Heart left ventricle (tissue), 16 donors: ENCODE data around the gene NCR2. TPM values are rescaled to one million over a fixed set of nuclear protein-coding genes. Genes with fewer than 3 reads are reported as not detected.

Experiments
- ATAC-seq, 4 donors: fragments of 200-7000 bp; cut with Tn5 transposase; one replicate each; pipeline ENCODE4 v1.9.1; 2020 to 2022; ENCODE audit warnings: moderate library complexity in 4 of 4, mild to moderate bottlenecking in 3 of 4, moderate number of reproducible peaks in 1 of 4
- DNase-seq, 5 donors: peaks; one replicate each; pipeline ENCODE4 v3.0.0-alpha.2; 2020
- H3K27ac ChIP-seq, 12 donors: fragments of 200-600 bp; sonication (generic) in 4 of 12; one replicate each; pipeline versions ENCODE4 v1.5.0 to v1.8.0; 2016 to 2022; ENCODE audit warnings: mild to moderate bottlenecking in 2 of 12
- H3K27me3 ChIP-seq, 9 donors: fragments of 200-600 bp; sonication (generic) in 2 of 9; one replicate each; pipeline versions ENCODE4 v1.5.1 to v1.8.0; 2016 to 2022; ENCODE audit warnings: mild to moderate bottlenecking in 3 of 9
- H3K36me3 ChIP-seq, 9 donors: fragments of 200-600 bp; sonication (generic) in 2 of 9; one replicate each; pipeline versions ENCODE4 v1.5.0 to v1.8.0; 2018 to 2022; ENCODE audit warnings: mild to moderate bottlenecking in 2 of 9
- H3K4me1 ChIP-seq, 12 donors: fragments of 200-600 bp; sonication (generic) in 4 of 12; one replicate each; pipeline versions ENCODE4 v1.5.0 to v1.8.0; 2016 to 2022; ENCODE audit warnings: mild to moderate bottlenecking in 3 of 12
- H3K4me3 ChIP-seq, 12 donors: fragments of 200-600 bp; sonication (generic) in 4 of 12; one replicate each; pipeline versions ENCODE4 v1.5.0 to v1.8.0; 2017 to 2022; ENCODE audit warnings: mild to moderate bottlenecking in 9 of 12, moderate library complexity in 4 of 12
- H3K9me3 ChIP-seq, 12 donors: fragments of 200-600 bp; sonication (generic) in 4 of 12; one replicate each; pipeline versions ENCODE4 v1.5.0 to v1.8.0; 2016 to 2022; ENCODE audit warnings: mild to moderate bottlenecking in 1 of 12
- CTCF ChIP-seq, 12 donors: fragments of 200-600 bp; sonication (generic) in 4 of 12; IDR thresholded peaks; one replicate each; pipeline versions ENCODE4 v1.5.0 to v1.8.0; 2018 to 2022; ENCODE audit warnings: antibody characterized with exemption in 12 of 12, mild to moderate bottlenecking in 5 of 12
- POLR2A ChIP-seq, 2 donors: fragments of 450-650 bp; IDR thresholded peaks; one replicate each; pipeline ENCODE4 v1.6.1; 2017; ENCODE audit warnings: antibody characterized with exemption in 2 of 2, mild to moderate bottlenecking in 2 of 2, moderate library complexity in 2 of 2
- WGBS, 4 donors: extraction: QIAGEN DNeasy Blood & Tissue Kit in 2 of 4; methylation state at CpG; one replicate each; pipeline versions ENCODE4 v1.1.5 to v1.1.7; 2013 to 2018; 5-methylcytosine and 5-hydroxymethylcytosine counted together
- intact Hi-C, 10 donors: fragments of 100-400 bp; cut with DNase I; formaldehyde crosslinking; loops; one replicate each; pipeline versions ENCODE4 v1.11.1 to v1.14.2; 2022
- polyA plus RNA-seq, 2 donors: library from polyadenylated mRNA; stranded (reverse); fragments of 200-250 nt; gene quantifications; one replicate each; pipeline ENCODE4 v1.2.3, GENCODE V29; 2013
- total RNA-seq, 9 donors: library from RNA; depleted of rRNA in 2 of 9; stranded (reverse); fragments of >200 nt in 2 of 9; fragmentation: NEBNext Ultra II Directional in 3 of 9; extraction: Animal tissue kit (Norgen Biotek cat#: 25700) in 3 of 9; gene quantifications; one replicate each; pipeline versions ENCODE4 v1.1.0 to v1.2.4, GENCODE V29; 2016 to 2023
- donor health status: ischemic (EF 13 %, LVEDD 7.1; RV severe dilation, severe dysfunction).
- donor health status: healthy with polysubstance abuse.
- donor health status: DM: no; HTN: yes; CAD: no.
- donor health status: DM: no; HTN: no; CAD: no.
- donor health status: ischemic (EF 25% LVEDD 6.9; RV normal size, moderate dysfunction).
- donor health status: ischemic (EF 25% LVEDD 5.7; RV mildly dilated, moderate dysfunction).
- donor health status: healthy.
- donor health status: DM: yes; HTN: yes; CAD: no.
- donor health status: ischemic (EF 35%, LVEDD 5.7; RV mildly dilated, moderate dysfunction).
- donor health status: nonischemic (EF 11% LVEDD 7.7; RV severe dilation, severe dysfunction).
- donor health status: DM: yes; HTN: yes; CAD: no.
- donor health status: PGD.
- donor health status: ischemic (EF 29% LVEDD 5.4; RV normal size, mild dysfunction).
- donor health status: nonischemic (EF 23%, LVEDD 6.1; RV moderate dilation, normal function).

NCR2 gene
- total and polyA plus RNA-seq, 11 donors: not detected

GRCh38 chr6:41347378-41348050 is 12.1 kb downstream of the NCR2 start:
- Histone ChIP-seq H3K4me1 (no peaks in the 10 kb centered on the region), H3K36me3 (no peaks in the 10 kb centered on the region), H3K9me3 (peaks cover 0 to 10% (median 2%) of the 10 kb centered on the region in 12 donors), H3K4me3 (no peak overlapping the region), H3K27me3 (peaks cover 0 to 52% (median 5%) of the 10 kb centered on the region in 9 donors), H3K27ac (no peak overlapping the region)
- no peak for DNase-seq
- no peak for TF ChIP-seq POLR2A (IDR thresholded peaks at IDR 0.05)
- no peak for TF ChIP-seq CTCF (IDR thresholded peaks at IDR 0.05)
- 81 to 86% (median 84%) methylated on average over 9 of the region's 9 CpGs for WGBS, 4 donors
- intact Hi-C loops: no loop called here
- no peak for ATAC-seq

GRCh38 chr6:41348934-41349333 is 13.5 kb downstream of the NCR2 start:
- H3K4me3 ChIP-seq: no peak overlapping the region
- 91 to 98% (median 96%) methylated on average over 2 of the region's 2 CpGs for WGBS, 4 donors
- peaks cover 0 to 10% (median 2%) of the 10 kb centered on the region in 12 donors for H3K9me3 ChIP-seq
- TF ChIP-seq POLR2A (IDR thresholded peaks at IDR 0.05) (no peak), CTCF (IDR thresholded peaks at IDR 0.05) (no peak)
- H3K36me3 ChIP-seq: no peaks in the 10 kb centered on the region
- H3K27ac ChIP-seq: no peak overlapping the region
- DNase-seq (no peak), ATAC-seq (no peak)
- intact Hi-C loops: no loop called here
- peaks cover 0 to 55% (median 8%) of the 10 kb centered on the region in 9 donors for H3K27me3 ChIP-seq
- no peaks in the 10 kb centered on the region for H3K4me1 ChIP-seq

GRCh38 chr6:41352396-41352795 is 17.0 kb downstream of the NCR2 start:
- no peak for DNase-seq

GRCh38 chr6:41352907-41353306 is 17.5 kb downstream of the NCR2 start:
- 78 to 89% (median 83%) methylated on average over 3 of the region's 3 CpGs for WGBS, 4 donors
- no peak overlapping the region for H3K27ac ChIP-seq
- H3K36me3 ChIP-seq: no peaks in the 10 kb centered on the region
- H3K4me3 ChIP-seq: no peak overlapping the region
- peaks cover 0 to 9% (median 2%) of the 10 kb centered on the region in 12 donors for H3K9me3 ChIP-seq
- no peaks in the 10 kb centered on the region for H3K4me1 ChIP-seq
- no peak for ATAC-seq
- H3K27me3 ChIP-seq: peaks cover 0 to 52% (median 8%) of the 10 kb centered on the region in 9 donors
- no peak for DNase-seq
- no peak for TF ChIP-seq POLR2A (IDR thresholded peaks at IDR 0.05)
- intact Hi-C loops: no loop called here

More at GRCh38 chr6:41352396-41352795, 17.0 kb downstream of the NCR2 start:
- peaks cover 0 to 10% (median 2%) of the 10 kb centered on the region in 12 donors for H3K9me3 ChIP-seq
- H3K27ac ChIP-seq: no peak overlapping the region
- WGBS, 4 donors: 48 to 57% (median 51%) methylated on average over 3 of the region's 3 CpGs
- H3K4me1 ChIP-seq: no peaks in the 10 kb centered on the region
- ATAC-seq: no peak
- H3K36me3 ChIP-seq: no peaks in the 10 kb centered on the region
- intact Hi-C loops: no loop called here
- peaks cover 0 to 52% (median 8%) of the 10 kb centered on the region in 9 donors for H3K27me3 ChIP-seq
- no peak overlapping the region for H3K4me3 ChIP-seq
- TF ChIP-seq CTCF (IDR thresholded peaks at IDR 0.05) (no peak), POLR2A (IDR thresholded peaks at IDR 0.05) (no peak)
